Measurements from ENCODE around the gene ARL8B. TPM values are rescaled to one million over a fixed set of nuclear protein-coding genes. Genes with fewer than 3 reads are reported as not detected.

The ARL8B gene
- total and polyA plus RNA-seq, 9 of the 15 experiments (the other 6 are each of a cell fraction or from before 2014, with no cell fraction given): 28.5 to 99.4 (median 77.2) TPM

DNA sequence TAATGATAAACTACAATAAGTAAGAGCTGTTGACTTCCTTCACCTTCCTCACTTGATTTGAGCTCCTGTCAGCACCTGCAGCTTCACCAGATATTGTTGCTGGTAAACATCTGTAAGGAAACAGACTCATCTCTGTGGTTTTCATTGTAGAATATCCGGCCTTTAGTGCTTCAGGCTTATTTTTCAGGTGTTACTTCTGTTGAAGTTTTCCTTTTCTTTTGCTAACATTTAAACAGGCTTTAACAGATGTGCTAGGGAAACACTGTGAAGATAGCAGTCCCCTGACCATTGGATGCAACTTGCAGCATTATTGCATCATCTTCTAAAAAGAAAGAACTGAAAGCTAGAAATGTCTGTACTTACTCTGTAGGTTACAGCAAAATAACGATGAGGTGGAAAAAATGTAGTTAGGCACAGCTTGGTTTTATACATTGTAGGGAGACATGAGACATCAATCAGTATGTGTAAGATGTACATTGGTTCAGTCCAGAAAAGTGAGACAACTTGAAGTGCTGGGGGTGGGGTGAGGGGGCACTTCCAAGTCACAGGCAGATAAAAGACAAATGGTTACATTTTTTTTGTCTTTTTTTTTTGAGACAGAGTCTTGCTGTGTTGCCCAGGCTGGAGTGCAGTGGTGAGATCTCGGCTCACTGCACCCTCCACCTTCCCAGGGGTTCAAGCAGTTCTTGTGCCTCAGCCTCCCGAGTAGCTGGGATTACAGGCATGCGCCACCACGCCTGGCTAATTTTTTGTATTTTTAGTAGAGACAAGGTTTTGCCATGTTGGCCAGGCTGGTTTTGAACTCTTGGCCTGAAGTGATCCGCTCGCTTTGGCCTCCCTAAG is 75.6 kb downstream of the ARL8B start (continued):
- TF ChIP-seq, protein P1, sequence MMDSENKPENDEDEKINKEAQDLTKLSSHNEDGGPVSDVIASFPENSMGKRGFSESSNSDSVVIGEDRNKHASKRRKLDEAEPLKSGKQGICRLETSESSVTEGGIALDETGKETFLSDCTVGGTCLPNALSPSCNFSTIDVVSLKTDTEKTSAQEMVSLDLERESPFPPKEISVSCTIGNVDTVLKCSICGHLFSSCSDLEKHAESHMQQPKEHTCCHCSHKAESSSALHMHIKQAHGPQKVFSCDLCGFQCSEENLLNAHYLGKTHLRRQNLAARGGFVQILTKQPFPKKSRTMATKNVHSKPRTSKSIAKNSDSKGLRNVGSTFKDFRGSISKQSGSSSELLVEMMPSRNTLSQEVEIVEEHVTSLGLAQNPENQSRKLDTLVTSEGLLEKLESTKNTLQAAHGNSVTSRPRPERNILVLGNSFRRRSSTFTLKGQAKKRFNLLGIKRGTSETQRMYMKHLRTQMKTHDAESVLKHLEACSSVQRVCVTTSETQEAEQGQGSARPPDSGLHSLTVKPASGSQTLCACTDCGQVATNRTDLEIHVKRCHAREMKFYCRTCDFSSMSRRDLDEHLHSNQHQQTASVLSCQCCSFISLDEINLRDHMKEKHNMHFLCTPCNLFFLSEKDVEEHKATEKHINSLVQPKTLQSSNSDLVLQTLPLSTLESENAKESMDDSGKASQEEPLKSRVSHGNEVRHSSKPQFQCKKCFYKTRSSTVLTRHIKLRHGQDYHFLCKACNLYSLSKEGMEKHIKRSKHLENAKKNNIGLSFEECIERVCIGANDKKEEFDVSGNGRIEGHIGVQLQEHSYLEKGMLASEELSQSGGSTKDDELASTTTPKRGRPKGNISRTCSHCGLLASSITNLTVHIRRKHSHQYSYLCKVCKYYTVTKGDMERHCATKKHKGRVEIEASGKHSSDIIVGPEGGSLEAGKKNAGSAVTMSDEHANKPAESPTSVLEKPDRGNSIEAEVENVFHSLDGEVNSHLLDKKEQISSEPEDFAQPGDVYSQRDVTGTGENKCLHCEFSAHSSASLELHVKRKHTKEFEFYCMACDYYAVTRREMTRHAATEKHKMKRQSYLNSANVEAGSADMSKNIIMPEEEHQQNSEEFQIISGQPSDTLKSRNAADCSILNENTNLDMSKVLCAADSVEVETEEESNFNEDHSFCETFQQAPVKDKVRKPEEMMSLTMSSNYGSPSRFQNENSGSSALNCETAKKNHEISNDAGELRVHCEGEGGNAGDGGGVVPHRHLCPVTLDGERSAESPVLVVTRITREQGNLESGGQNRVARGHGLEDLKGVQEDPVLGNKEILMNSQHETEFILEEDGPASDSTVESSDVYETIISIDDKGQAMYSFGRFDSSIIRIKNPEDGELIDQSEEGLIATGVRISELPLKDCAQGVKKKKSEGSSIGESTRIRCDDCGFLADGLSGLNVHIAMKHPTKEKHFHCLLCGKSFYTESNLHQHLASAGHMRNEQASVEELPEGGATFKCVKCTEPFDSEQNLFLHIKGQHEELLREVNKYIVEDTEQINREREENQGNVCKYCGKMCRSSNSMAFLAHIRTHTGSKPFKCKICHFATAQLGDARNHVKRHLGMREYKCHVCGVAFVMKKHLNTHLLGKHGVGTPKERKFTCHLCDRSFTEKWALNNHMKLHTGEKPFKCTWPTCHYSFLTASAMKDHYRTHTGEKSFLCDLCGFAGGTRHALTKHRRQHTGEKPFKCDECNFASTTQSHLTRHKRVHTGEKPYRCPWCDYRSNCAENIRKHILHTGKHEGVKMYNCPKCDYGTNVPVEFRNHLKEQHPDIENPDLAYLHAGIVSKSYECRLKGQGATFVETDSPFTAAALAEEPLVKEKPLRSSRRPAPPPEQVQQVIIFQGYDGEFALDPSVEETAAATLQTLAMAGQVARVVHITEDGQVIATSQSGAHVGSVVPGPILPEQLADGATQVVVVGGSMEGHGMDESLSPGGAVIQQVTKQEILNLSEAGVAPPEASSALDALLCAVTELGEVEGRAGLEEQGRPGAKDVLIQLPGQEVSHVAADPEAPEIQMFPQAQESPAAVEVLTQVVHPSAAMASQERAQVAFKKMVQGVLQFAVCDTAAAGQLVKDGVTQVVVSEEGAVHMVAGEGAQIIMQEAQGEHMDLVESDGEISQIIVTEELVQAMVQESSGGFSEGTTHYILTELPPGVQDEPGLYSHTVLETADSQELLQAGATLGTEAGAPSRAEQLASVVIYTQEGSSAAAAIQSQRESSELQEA (IDR thresholded peaks at IDR 0.05; ENCODE audit: low read depth): no peak
- peak; percentile 100 for TF ChIP-seq ATF3 (IDR thresholded peaks at IDR 0.05)
- TF ChIP-seq ATF3 (CRISPR knock-in tag; conservative IDR thresholded peaks at IDR 0.05): peak; percentile 88
- TF ChIP-seq ZNF740 (CRISPR knock-in tag; IDR thresholded peaks at IDR 0.05): no peak
- TF ChIP-seq ZNF740 (tag; IDR thresholded peaks at IDR 0.05): peak in 1 of 2 experiments; percentile 87; a peak in 2 of 4 replicates
- no peak for TF ChIP-seq TAF15 (IDR thresholded peaks at IDR 0.05; ENCODE audit: low read depth, low read length)
- TF ChIP-seq RFX5 (IDR thresholded peaks at IDR 0.05; ENCODE audit: low read depth, low read length): no peak
- no peak for TF ChIP-seq DNMT1 (IDR thresholded peaks at IDR 0.05)
- peak; percentile 89 for TF ChIP-seq SMARCA4 (IDR thresholded peaks at IDR 0.05)
- no peak for TF ChIP-seq GTF2F1 (IDR thresholded peaks at IDR 0.05; ENCODE audit: low read depth, low read length)
- no peak for TF ChIP-seq CBX5 (IDR thresholded peaks at IDR 0.05; ENCODE audit: borderline replicate concordance, low read depth)
- TF ChIP-seq ZNF12 (CRISPR knock-in tag; IDR thresholded peaks at IDR 0.05): no peak
- TF ChIP-seq ZNF23 (CRISPR knock-in tag; IDR thresholded peaks at IDR 0.05): 0 out of 2 replicates have a peak, but pooled peaks have one; percentile 50
- peak in 1 of 2 experiments; percentile 53 for TF ChIP-seq RAD21 (CRISPR knock-in tag; conservative IDR thresholded peaks at IDR 0.05 in 1 of 2, IDR thresholded peaks at IDR 0.05 in 1 of 2)
- TF ChIP-seq, protein P2, sequence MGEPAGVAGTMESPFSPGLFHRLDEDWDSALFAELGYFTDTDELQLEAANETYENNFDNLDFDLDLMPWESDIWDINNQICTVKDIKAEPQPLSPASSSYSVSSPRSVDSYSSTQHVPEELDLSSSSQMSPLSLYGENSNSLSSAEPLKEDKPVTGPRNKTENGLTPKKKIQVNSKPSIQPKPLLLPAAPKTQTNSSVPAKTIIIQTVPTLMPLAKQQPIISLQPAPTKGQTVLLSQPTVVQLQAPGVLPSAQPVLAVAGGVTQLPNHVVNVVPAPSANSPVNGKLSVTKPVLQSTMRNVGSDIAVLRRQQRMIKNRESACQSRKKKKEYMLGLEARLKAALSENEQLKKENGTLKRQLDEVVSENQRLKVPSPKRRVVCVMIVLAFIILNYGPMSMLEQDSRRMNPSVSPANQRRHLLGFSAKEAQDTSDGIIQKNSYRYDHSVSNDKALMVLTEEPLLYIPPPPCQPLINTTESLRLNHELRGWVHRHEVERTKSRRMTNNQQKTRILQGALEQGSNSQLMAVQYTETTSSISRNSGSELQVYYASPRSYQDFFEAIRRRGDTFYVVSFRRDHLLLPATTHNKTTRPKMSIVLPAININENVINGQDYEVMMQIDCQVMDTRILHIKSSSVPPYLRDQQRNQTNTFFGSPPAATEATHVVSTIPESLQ (CRISPR knock-in tag; IDR thresholded peaks at IDR 0.05): no peak
- TF ChIP-seq TCF7L2 (IDR thresholded peaks at IDR 0.05; ENCODE audit: low read depth, low read length): no peak

Data from K562 (cell line).